SIG-M5 (cell line): ENCODE results near the gene EXOC5.
"Not testable (repeated sequence)": the region's sequence is repeated elsewhere in the genome, so short reads cannot be mapped to it uniquely, and the experiment has no call there.

Experiments
- DNase-seq: peaks from one replicate; lab custom pipeline; 2025; lab: John Stamatoyannopoulos, UW

The EXOC5 gene

DNA sequence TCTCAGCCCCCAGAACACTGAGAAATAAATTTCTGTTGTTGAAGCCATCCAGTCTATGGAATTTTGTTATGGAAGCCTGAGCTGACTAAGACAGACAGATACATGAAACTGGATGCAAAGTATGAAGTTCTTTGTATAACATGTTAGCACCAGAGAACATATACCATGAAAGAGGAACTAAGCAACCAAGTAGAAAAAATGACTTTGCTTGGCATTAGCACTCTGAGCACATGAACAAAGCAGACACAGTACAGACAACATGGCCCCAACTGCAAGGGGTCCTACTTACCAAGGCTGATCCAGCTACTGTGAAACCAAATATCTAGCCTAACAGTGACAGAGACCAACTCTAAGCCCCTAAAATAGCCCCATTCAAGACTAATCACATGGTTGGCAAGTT lies 13.8 kb downstream of the EXOC5 start:
- no peak for DNase-seq

GRCh38 chr14:57246933-57247657 lies 21.6 kb downstream of the EXOC5 start:
- no peak for DNase-seq

GRCh38 chr14:57245941-57246340 lies 22.8 kb downstream of the EXOC5 start:
- no peak for DNase-seq

DNA sequence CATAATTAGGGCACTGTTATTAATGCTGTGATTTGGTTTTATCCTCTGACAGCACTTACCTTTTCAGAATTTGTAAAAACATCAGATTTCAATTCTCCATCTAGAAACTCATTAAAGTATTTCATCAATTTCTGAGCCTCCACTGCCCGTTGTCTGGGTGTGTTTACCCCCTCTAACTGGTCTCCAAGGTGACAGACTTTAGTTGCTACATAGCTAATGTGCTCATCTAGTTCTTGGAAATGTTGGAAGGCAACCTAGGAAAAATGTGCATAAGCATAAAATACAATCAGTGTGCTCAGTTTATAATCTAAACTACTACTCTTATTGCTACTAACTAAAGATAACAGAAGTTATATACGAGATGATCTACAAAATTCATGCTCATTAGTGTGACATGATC lies 24.6 kb downstream of the EXOC5 start:
- no peak for DNase-seq

DNA sequence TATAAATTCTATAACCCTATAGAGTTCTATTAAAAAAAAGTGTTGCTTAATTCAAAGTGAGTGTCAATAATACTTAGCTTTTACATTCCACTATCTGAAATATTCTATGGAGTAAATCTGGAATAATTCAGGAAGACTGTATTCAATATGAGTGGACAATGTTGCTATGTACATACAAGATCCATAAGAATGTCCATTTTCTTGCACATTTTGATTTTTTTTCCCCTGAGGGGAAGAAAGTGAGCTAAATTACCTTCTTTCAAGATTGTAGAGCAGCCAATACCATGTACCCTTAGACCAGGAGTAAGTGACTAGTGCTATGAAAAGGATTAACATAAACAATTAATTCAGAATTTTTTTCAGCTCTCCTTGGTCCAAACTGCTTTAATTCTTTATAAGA lies 25.4 kb downstream of the EXOC5 start:
- DNase-seq: no peak

- DNase-seq: not testable (repeated sequence)
Observed at GRCh38 chr14:57240115-57240514, 28.6 kb downstream of the EXOC5 start.

DNA sequence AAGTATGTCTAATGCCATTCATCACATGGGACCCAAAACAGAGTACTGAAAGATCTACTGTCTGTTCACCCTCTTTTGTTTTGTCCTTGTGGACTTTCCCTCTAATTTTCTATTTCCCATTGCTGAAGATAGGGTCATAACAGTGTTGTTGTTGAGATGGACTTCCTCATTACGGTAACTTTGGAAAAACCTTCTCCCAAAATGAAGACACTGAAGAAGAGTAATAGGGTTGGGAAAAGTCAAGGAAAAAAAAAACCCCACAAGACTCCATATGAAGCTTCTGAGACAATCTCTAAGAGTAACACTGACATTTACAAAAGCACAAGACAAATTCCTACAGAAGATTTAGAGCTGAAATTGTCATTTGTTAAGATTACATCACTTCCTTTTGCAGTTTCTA lies 36.7 kb downstream of the EXOC5 start:
- DNase-seq: no peak

DNA sequence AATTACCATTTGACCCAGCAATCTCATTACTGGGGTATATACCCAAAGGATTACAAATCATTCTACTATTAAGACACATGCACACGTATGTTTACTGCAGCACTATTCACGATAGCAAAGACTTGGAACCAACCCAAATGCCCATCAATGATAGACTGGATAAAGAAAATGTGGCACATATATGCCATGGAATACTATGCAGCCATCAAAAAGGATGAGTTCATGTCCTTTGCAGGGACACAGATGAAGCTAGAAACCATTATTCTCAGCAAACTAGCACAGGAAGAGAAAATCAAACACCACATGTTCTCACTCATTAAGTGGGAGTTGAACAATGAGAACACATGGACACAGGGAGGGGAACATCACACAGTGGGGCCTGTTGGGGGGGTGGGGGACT lies 40.4 kb downstream of the EXOC5 start:
- not testable (repeated sequence) for DNase-seq

GRCh38 chr14:57227083-57227482 lies 41.6 kb downstream of the EXOC5 start:
- DNase-seq: no peak

DNA sequence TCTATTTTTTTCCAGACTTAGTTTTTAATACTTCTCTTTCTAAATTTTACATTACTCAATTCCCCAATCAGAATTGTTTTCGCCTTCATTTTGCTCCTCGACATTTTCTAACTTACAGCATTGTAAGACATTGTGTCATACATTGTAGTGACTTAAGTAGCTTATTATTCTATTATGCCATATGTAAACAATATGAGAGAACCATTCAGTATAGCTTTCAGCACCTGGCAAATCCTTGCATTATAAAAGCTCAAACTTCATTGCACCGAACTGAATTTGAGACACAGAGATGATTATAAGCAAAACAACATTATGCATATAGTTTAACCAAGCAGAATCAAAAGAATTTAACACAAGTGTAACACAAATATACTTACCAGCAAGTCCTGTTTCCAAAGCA lies 46.8 kb downstream of the EXOC5 start:
- DNase-seq: no peak

DNA sequence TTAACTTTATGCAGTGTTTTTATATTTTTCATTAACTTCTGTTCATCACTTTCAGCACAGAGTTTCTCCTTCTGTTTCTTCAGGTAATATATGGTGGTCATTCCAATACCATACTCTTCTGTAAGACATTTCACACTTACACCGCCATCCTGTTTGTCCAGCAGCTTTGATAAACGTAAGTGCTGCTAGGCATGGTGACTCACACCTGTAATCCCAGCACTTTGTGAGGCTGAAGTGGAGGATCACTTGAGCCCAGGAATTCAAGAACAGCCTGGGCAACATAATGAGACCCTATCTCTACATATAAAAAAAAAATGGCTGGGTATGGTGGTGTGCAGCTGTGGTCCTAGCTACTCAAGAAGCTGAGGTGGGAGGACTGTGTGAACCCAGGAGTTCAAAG lies 55.8 kb downstream of the EXOC5 start:
- no peak for DNase-seq

- DNase-seq: no peak
Observed at GRCh38 chr14:57209561-57209960, 59.1 kb downstream of the EXOC5 start.

DNA sequence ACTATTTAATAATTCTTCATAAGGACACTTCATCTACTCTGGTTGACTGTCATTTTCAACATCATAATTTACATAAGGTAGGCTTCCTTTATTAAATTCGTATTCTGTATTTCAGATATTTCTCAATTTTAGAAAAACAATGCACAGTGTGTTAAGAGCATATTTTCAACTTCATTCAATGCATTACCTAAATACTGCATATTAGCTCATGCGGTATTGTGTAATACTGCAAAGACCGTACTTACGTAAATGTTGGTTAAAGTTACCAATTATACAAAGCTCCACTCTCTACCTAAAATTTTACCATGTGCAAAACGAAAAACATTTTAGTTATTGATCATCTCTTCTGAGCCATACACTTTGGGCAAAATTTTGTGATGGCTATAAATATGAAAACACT lies 62.8 kb downstream of the EXOC5 start:
- DNase-seq: no peak

DNA sequence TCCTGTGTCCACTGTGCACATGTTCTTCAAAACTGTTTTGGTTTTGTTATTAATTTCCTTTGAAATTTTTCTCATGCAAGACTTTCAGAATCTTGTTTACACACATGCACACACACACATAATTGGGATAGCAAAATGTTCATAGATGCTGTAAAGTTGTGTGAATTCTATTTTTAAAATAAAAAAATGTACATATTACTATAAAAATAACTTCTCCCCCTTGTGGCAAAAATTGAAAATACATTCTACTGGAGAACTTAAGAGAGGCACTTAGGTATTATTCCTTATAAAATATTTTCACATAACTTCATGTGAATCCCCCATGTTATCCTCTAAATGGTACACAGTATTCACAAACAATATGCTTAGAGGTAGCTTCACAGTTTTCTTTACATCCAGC lies 66.0 kb downstream of the EXOC5 start:
- not testable (repeated sequence) for DNase-seq

GRCh38 chr14:57199921-57200320 lies 68.8 kb downstream of the EXOC5 start:
- no peak for DNase-seq

DNA sequence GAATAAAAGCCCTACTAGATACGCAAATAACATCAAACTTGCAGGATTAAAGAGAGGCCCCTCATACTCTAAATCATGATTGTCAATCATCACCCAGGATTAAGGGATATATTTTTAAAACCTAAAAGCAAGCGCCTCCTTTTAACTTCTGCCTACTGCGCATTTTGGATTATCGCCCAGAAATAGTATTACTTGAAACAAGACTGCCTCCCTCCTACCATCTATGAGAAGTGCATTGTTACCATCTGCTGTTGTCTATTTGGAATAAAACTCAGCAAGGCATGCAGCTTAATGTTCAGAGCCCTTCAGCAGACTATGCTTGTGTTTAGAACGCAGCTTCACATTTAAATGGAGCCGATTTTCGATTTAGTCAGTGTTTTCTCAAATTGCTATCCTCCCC lies 79.6 kb downstream of the EXOC5 start:
- no peak for DNase-seq

DNA sequence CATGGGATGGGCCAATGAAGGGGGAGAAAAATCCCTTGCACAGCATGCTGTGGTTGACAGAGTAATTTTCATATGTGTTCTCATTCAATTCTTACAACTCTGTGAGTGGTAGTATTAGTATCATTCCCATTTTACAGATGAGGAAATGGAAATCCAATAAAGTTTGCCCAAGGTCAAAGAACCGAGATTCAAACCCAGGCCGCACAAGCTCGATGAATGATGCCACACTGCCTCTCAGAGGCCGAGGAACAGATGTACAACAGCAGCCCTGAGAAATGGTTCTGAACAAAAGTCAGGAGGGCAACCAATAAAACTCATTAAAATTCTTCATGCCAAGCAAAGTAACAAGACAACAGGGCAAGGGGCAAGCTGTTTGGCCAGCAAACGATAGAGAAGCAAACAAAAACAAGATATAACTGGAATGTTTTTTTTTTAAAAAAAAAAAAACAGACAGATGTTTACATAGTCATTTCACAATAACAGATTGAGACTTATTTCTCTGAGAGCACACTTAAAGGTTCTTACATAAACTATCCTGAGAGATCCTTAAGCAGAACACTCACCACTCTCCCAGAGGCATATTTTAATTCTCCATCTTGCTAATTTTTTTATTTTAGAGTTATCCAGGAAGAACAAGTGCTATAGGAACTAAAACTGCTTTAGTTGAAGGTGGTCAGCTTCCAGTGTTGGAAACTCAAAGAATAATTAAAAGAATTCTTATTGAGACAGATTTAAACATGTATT lies 85.8 kb downstream of the EXOC5 start:
- DNase-seq: no peak

DNA sequence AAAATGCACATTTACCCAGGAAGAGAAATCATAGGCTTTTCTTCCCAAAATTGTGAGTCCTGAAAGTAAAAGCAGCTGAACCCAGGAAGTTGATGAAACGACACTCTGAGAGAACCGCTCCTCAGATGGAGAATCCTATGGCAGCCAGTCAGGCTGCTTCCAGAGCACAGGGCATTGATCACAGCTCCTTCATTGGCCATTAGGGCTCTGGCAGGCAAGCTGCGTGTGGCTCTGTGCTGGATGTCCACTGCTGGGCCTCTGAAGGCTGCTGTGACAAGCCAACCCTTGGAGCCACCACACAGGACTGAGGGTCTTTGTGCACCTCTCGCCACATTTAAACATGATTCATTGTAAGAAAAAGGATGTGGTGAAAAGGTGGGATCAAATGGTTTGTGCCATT lies 89.4 kb downstream of the EXOC5 start:
- no peak for DNase-seq

DNA sequence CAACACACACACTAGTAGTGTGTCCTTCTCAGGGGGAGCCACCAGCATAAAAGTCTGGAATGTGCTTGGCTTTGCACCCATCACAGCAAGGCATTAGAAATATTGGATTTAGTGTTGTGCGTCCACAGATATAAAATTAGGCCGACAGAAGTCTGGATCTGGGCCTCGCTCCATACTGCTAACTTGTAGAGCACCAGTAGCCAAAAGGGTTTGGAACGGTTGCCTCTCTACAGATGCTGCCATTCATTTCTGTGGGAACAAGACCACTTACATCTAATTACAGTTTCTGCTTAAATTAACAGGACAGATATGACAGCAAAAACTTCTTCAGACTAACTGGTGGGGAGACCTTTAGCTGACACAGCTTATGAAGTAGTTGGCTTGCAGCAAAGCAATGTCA lies 94.2 kb downstream of the EXOC5 start:
- no peak for DNase-seq

DNA sequence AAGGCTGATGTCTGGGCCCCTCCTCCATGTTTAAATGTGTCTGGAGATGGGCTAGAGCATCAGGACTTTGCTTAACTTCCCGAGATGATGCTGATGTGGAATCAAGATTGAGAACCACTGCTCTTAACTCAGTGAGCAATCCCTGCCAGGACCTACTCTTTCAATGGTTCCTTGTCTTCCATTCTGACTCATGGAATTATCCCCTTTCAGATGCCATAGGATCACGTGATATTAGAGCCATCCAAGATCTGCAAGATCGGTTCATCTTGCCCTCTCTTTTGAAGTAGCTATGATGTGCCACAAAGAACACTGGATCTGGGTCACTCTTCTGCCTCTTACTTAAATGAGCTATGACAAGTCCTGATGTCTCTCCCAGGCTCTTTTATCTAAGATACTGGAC lies 96.8 kb downstream of the EXOC5 start:
- DNase-seq: no peak

GRCh38 chr14:57171363-57171762 lies 97.3 kb downstream of the EXOC5 start:
- DNase-seq: no peak

DNA sequence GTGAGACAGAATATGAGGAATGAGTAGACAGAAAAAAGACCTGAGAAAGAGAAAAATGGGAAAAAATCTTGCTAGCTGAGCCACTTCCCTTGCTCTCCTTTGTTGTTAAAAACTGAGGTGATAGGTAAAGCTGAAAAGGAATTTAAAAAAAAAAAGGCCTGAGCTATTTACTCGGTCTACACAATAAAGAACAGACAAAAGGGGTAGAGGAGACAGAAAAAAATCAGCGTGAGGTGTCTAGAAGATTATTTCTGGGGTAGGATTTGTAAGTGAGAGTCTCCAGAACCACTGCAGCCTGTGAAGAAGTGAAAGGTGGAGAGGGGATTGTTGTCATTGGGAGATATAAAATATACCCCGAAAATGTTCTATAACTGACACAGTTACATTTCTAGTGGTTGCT lies 98.8 kb downstream of the EXOC5 start:
- no peak for DNase-seq

DNA sequence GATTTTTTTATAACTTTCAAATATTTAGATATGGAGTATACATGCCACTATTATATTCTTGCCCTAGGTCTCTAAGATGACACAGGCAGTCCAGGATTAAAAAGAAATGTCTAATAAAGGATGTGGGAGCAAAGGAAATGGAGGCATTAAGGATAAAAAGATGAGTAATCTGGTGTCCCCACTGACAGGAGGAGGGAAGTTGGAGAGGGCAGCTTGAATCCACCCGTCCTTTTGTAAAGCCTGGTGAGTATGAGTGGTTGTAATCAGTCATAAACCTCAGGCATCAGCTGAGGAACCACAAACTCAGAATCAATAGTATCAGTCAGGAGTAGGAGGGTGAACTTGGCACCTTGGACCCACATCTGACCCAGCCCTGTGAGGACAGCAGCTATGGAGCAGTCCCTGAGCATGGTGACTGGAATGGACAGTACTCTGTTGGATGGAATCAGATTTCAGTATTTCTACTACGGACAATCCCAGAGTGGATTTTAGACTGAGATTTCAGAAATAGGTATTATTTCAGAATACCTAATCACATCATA lies 100.5 kb downstream of the EXOC5 start:
- no peak for DNase-seq
